ENCODE results near the gene SLC25A12.

SLC25A12 gene

GRCh38 chr2:171893196-171893823 lies 734 bp downstream of the SLC25A12 start:
- Histone ChIP-seq H3K27me3 (replicated peaks; ENCODE audit: control insufficient read depth, insufficient read depth, low read length, poor library complexity, severe bottlenecking) (no peaks in the 10 kb centered on the region), H3K9me3 (ENCODE audit: control insufficient read depth, low read length) (no peaks in the 10 kb centered on the region), H3K4me3 (ENCODE audit: insufficient read depth, low read depth, low read length, poor library complexity, severe bottlenecking) (peak overlapping the region; percentile 99), H3K4me1 (ENCODE audit: control insufficient read depth, insufficient read depth, low read length, poor library complexity, severe bottlenecking) (peaks cover 5% of the 10 kb centered on the region), H3K36me3 (ENCODE audit: control insufficient read depth, insufficient read depth, low read length) (no peaks in the 10 kb centered on the region), H3K27ac (ENCODE audit: insufficient read depth, low read length, poor library complexity, severe bottlenecking) (peak overlapping the region; percentile 73)
- no peak for DNase-seq

- Histone ChIP-seq H3K36me3 (ENCODE audit: control insufficient read depth, insufficient read depth, low read length) (no peaks in the 10 kb centered on the region), H3K4me1 (ENCODE audit: control insufficient read depth, insufficient read depth, low read length, poor library complexity, severe bottlenecking) (peaks cover 5% of the 10 kb centered on the region), H3K9me3 (ENCODE audit: control insufficient read depth, low read length) (no peaks in the 10 kb centered on the region), H3K4me3 (ENCODE audit: insufficient read depth, low read depth, low read length, poor library complexity, severe bottlenecking) (no peak overlapping the region), H3K27ac (ENCODE audit: insufficient read depth, low read length, poor library complexity, severe bottlenecking) (no peak overlapping the region), H3K27me3 (replicated peaks; ENCODE audit: control insufficient read depth, insufficient read depth, low read length, poor library complexity, severe bottlenecking) (no peaks in the 10 kb centered on the region)
- no peak for DNase-seq
Measured at GRCh38 chr2:171889808-171890207, 4.2 kb downstream of the SLC25A12 start.

DNA sequence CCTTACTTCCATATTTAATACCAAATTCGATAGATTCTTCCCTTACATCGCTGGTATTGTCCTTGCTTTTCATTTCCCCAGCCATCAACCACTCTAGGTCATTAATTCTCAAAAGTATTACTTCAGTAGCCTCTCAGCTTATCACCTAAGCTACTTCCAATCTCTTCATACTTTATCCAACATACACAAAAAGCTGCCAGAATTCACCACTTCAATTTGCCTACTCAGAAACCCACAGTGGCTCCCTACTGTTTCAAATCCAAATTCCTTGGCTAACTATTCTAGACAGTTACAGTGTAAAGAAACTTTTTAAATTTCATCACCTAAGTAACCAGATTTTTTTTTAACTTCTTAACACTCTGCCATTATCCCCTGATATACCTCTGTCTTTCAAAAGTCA lies 4.7 kb downstream of the SLC25A12 start:
- no peaks in the 10 kb centered on the region for H3K9me3 ChIP-seq (ENCODE audit: control insufficient read depth, low read length)
- DNase-seq = no peak
- H3K36me3 ChIP-seq (ENCODE audit: control insufficient read depth, insufficient read depth, low read length) = no peaks in the 10 kb centered on the region
- H3K27ac ChIP-seq (ENCODE audit: insufficient read depth, low read length, poor library complexity, severe bottlenecking) = no peak overlapping the region
- no peaks in the 10 kb centered on the region for H3K27me3 ChIP-seq (replicated peaks; ENCODE audit: control insufficient read depth, insufficient read depth, low read length, poor library complexity, severe bottlenecking)
- H3K4me1 ChIP-seq (ENCODE audit: control insufficient read depth, insufficient read depth, low read length, poor library complexity, severe bottlenecking) = peaks cover 5% of the 10 kb centered on the region
- H3K4me3 ChIP-seq (ENCODE audit: insufficient read depth, low read depth, low read length, poor library complexity, severe bottlenecking) = no peak overlapping the region

DNA sequence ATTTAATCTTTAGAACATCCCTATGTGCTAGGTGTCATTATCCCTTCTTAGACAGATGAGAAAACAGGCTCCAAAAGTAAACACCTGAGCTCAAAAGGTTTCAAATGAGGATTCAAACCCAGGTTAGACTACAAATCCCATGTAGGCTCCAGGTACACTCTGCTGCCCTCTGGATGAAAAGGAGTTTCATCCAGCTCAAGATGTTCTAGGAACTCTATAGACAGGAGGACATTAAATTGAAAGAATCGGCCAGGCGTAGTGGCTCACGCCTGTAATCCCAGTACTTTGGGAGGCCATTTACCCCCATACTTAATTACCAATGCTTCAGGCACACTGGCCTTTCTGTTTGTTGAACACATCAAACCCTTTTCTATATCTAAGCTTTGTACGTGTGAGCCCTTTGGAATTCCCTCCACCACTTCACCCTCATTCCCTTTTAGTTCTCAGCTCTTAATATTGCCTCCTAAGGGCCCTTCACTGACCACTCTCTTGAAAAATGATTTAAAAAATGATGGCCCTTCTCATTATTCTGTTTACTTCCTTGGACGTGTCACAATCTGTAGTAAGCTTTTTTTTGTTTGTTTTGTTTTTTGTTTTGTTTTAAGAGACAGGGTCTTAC lies 10.7 kb downstream of the SLC25A12 start:
- Histone ChIP-seq H3K36me3 (ENCODE audit: control insufficient read depth, insufficient read depth, low read length) (no peaks in the 10 kb centered on the region), H3K4me3 (ENCODE audit: insufficient read depth, low read depth, low read length, poor library complexity, severe bottlenecking) (no peak overlapping the region), H3K9me3 (ENCODE audit: control insufficient read depth, low read length) (no peaks in the 10 kb centered on the region), H3K4me1 (ENCODE audit: control insufficient read depth, insufficient read depth, low read length, poor library complexity, severe bottlenecking) (no peaks in the 10 kb centered on the region), H3K27me3 (replicated peaks; ENCODE audit: control insufficient read depth, insufficient read depth, low read length, poor library complexity, severe bottlenecking) (no peaks in the 10 kb centered on the region), H3K27ac (ENCODE audit: insufficient read depth, low read length, poor library complexity, severe bottlenecking) (no peak overlapping the region)
- no peak for DNase-seq

GRCh38 chr2:171882089-171882769 lies 11.8 kb downstream of the SLC25A12 start:
- Histone ChIP-seq H3K36me3 (ENCODE audit: control insufficient read depth, insufficient read depth, low read length) (no peaks in the 10 kb centered on the region), H3K27ac (ENCODE audit: insufficient read depth, low read length, poor library complexity, severe bottlenecking) (no peak overlapping the region), H3K9me3 (ENCODE audit: control insufficient read depth, low read length) (no peaks in the 10 kb centered on the region), H3K4me1 (ENCODE audit: control insufficient read depth, insufficient read depth, low read length, poor library complexity, severe bottlenecking) (no peaks in the 10 kb centered on the region), H3K4me3 (ENCODE audit: insufficient read depth, low read depth, low read length, poor library complexity, severe bottlenecking) (no peak overlapping the region), H3K27me3 (replicated peaks; ENCODE audit: control insufficient read depth, insufficient read depth, low read length, poor library complexity, severe bottlenecking) (no peaks in the 10 kb centered on the region)
- no peak for DNase-seq

- Histone ChIP-seq H3K4me1 (ENCODE audit: control insufficient read depth, insufficient read depth, low read length, poor library complexity, severe bottlenecking) (no peaks in the 10 kb centered on the region), H3K27ac (ENCODE audit: insufficient read depth, low read length, poor library complexity, severe bottlenecking) (no peak overlapping the region), H3K9me3 (ENCODE audit: control insufficient read depth, low read length) (no peaks in the 10 kb centered on the region), H3K27me3 (replicated peaks; ENCODE audit: control insufficient read depth, insufficient read depth, low read length, poor library complexity, severe bottlenecking) (no peaks in the 10 kb centered on the region), H3K4me3 (ENCODE audit: insufficient read depth, low read depth, low read length, poor library complexity, severe bottlenecking) (no peak overlapping the region), H3K36me3 (ENCODE audit: control insufficient read depth, insufficient read depth, low read length) (no peaks in the 10 kb centered on the region)
- DNase-seq = no peak
Measured at GRCh38 chr2:171880774-171881173, 13.3 kb downstream of the SLC25A12 start.

GRCh38 chr2:171879865-171880264 lies 14.2 kb downstream of the SLC25A12 start:
- DNase-seq = no peak
- H3K4me3 ChIP-seq (ENCODE audit: insufficient read depth, low read depth, low read length, poor library complexity, severe bottlenecking) = no peak overlapping the region

GRCh38 chr2:171878481-171878993 lies 15.5 kb downstream of the SLC25A12 start:
- no peak overlapping the region for H3K4me3 ChIP-seq (ENCODE audit: insufficient read depth, low read depth, low read length, poor library complexity, severe bottlenecking)
- no peaks in the 10 kb centered on the region for H3K27me3 ChIP-seq (replicated peaks; ENCODE audit: control insufficient read depth, insufficient read depth, low read length, poor library complexity, severe bottlenecking)
- no peak overlapping the region for H3K27ac ChIP-seq (ENCODE audit: insufficient read depth, low read length, poor library complexity, severe bottlenecking)
- no peaks in the 10 kb centered on the region for H3K36me3 ChIP-seq (ENCODE audit: control insufficient read depth, insufficient read depth, low read length)
- no peaks in the 10 kb centered on the region for H3K9me3 ChIP-seq (ENCODE audit: control insufficient read depth, low read length)
- no peaks in the 10 kb centered on the region for H3K4me1 ChIP-seq (ENCODE audit: control insufficient read depth, insufficient read depth, low read length, poor library complexity, severe bottlenecking)
- no peak for DNase-seq

More at GRCh38 chr2:171879865-171880264, 14.2 kb downstream of the SLC25A12 start:
- H3K4me1 ChIP-seq (ENCODE audit: control insufficient read depth, insufficient read depth, low read length, poor library complexity, severe bottlenecking) = no peaks in the 10 kb centered on the region
- no peaks in the 10 kb centered on the region for H3K27me3 ChIP-seq (replicated peaks; ENCODE audit: control insufficient read depth, insufficient read depth, low read length, poor library complexity, severe bottlenecking)
- H3K27ac ChIP-seq (ENCODE audit: insufficient read depth, low read length, poor library complexity, severe bottlenecking) = no peak overlapping the region
- no peaks in the 10 kb centered on the region for H3K36me3 ChIP-seq (ENCODE audit: control insufficient read depth, insufficient read depth, low read length)
- H3K9me3 ChIP-seq (ENCODE audit: control insufficient read depth, low read length) = no peaks in the 10 kb centered on the region

DNA sequence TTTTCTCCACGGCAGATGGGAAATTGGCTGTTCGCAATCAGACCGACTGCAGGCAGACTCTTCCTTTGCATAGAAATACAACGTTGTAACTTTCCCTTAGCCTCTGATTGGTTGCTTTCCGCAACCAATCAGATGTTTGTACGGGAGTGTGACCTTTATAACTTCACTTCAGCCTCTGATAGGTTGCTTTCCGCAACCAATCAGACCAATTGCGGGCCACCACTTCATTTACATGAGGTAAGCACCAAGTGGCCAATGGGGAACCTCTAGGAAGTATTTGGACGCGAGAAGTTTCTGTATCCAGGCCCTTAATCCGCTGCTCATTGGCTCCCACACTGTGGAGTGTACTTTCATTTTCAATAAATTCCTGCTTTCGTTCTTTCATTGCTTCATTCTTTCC lies 19.1 kb downstream of the SLC25A12 start:
- Histone ChIP-seq H3K27me3 (replicated peaks; ENCODE audit: control insufficient read depth, insufficient read depth, low read length, poor library complexity, severe bottlenecking) (no peaks in the 10 kb centered on the region), H3K27ac (ENCODE audit: insufficient read depth, low read length, poor library complexity, severe bottlenecking) (no peak overlapping the region), H3K4me1 (ENCODE audit: control insufficient read depth, insufficient read depth, low read length, poor library complexity, severe bottlenecking) (no peaks in the 10 kb centered on the region), H3K9me3 (ENCODE audit: control insufficient read depth, low read length) (no peaks in the 10 kb centered on the region), H3K36me3 (ENCODE audit: control insufficient read depth, insufficient read depth, low read length) (peaks cover 3% of the 10 kb centered on the region), H3K4me3 (ENCODE audit: insufficient read depth, low read depth, low read length, poor library complexity, severe bottlenecking) (no peak overlapping the region)
- no peak for DNase-seq

DNA sequence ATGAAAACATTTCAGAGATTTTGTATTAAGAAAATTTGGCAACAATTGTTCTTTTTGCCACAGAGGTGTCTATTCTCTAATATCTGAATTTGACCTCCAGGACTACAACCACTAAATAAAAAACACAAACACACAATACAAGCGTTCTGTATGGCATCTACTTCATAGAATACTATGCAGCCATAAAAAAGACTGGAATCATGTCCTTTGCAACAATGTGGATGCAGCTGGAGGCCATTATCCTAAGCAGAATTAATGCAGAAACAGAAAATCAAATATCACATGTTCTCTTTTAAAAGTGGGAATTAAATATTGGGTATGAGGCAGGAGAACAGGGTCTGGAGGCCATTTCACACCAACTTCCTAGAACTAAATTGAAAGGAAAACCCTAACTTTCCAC lies 19.5 kb downstream of the SLC25A12 start:
- no peak overlapping the region for H3K27ac ChIP-seq (ENCODE audit: insufficient read depth, low read length, poor library complexity, severe bottlenecking)
- H3K9me3 ChIP-seq (ENCODE audit: control insufficient read depth, low read length) = no peaks in the 10 kb centered on the region
- peaks cover 3% of the 10 kb centered on the region for H3K36me3 ChIP-seq (ENCODE audit: control insufficient read depth, insufficient read depth, low read length)
- H3K4me3 ChIP-seq (ENCODE audit: insufficient read depth, low read depth, low read length, poor library complexity, severe bottlenecking) = no peak overlapping the region
- DNase-seq = no peak
- H3K4me1 ChIP-seq (ENCODE audit: control insufficient read depth, insufficient read depth, low read length, poor library complexity, severe bottlenecking) = no peaks in the 10 kb centered on the region
- H3K27me3 ChIP-seq (replicated peaks; ENCODE audit: control insufficient read depth, insufficient read depth, low read length, poor library complexity, severe bottlenecking) = no peaks in the 10 kb centered on the region
